Right atrium auricular region (tissue), 2 donors: ENCODE data around the gene MAML2. TPM values are rescaled to one million over a fixed set of nuclear protein-coding genes. Genes with fewer than 3 reads are reported as not detected.
A peak's percentile ranks its signal among the peaks of the same experiment; 100 is the strongest.

ENCODE experiments used
- DNase-seq: peaks from one replicate; pipeline ENCODE4 v3.0.0-alpha.2; 2019; ENCODE audit warnings: low spot score
- H3K27ac ChIP-seq, 2 donors: fragments of 200-600 bp; sonication (generic); 1 replicate in 1 of 2; 2 replicates in 1 of 2; pipeline ENCODE4 v1.5.1; 2016 to 2019
- H3K27me3 ChIP-seq, 2 donors: fragments of 200-600 bp; sonication (generic); one replicate each; pipeline versions ENCODE4 v1.5.1 to v1.6.0; 2017 to 2019
- H3K36me3 ChIP-seq: fragments of 200-600 bp; sonication (generic); one replicate; pipeline ENCODE4 v1.5.1; 2016
- H3K4me1 ChIP-seq, 2 donors: fragments of 200-600 bp; sonication (generic); one replicate each; pipeline versions ENCODE4 v1.5.1 to v1.6.0; 2017 to 2019
- H3K4me3 ChIP-seq, 2 donors: fragments of 200-600 bp; sonication (generic); 1 replicate in 1 of 2; 2 replicates in 1 of 2; pipeline ENCODE4 v1.5.1; 2017 to 2019; ENCODE audit warnings: mild to moderate bottlenecking in 1 of 2, moderate library complexity in 1 of 2
- H3K9me3 ChIP-seq, 2 donors: fragments of 200-600 bp; sonication (generic); one replicate each; pipeline ENCODE4 v1.5.1; 2019
- CTCF ChIP-seq, 2 donors: fragments of 200-600 bp; sonication (generic); IDR thresholded peaks; one replicate each; pipeline ENCODE4 v1.5.1; 2019; ENCODE audit warnings: antibody characterized with exemption in 2 of 2
- total RNA-seq, 2 donors: library from RNA; depleted of rRNA; stranded (reverse); fragments of >200 nt; gene quantifications; one replicate each; pipeline ENCODE4 v1.1.0, GENCODE V29; 2016

MAML2 gene
- total RNA-seq, 2 donors from 2014 or later: 7.6 to 16.6 TPM

GRCh38 chr11:96157517-96157873, 185.5 kb downstream of the MAML2 start:
- H3K36me3 ChIP-seq: no peaks in the 10 kb centered on the region
- DNase-seq: no peak
- no peaks in the 10 kb centered on the region for H3K9me3 ChIP-seq
- no peak for TF ChIP-seq CTCF (IDR thresholded peaks at IDR 0.05)
- peak overlapping the region; percentile 80 for H3K27ac ChIP-seq
- H3K4me1 ChIP-seq: peaks cover 0 to 36% of the 10 kb centered on the region in 2 donors
- no peak overlapping the region for H3K4me3 ChIP-seq
- H3K27me3 ChIP-seq: no peaks in the 10 kb centered on the region

GRCh38 chr11:96156379-96156722, 186.6 kb downstream of the MAML2 start:
- H3K4me3 ChIP-seq: peak overlapping the region in 1 of 2 donors; percentile 3
- no peaks in the 10 kb centered on the region for H3K9me3 ChIP-seq
- peak overlapping the region; percentile 80 for H3K27ac ChIP-seq
- peaks cover 0 to 35% of the 10 kb centered on the region in 2 donors for H3K4me1 ChIP-seq
- no peaks in the 10 kb centered on the region for H3K36me3 ChIP-seq
- no peaks in the 10 kb centered on the region for H3K27me3 ChIP-seq
- no peak for TF ChIP-seq CTCF (IDR thresholded peaks at IDR 0.05)
- no peak for DNase-seq

- peak in 1 of 2 donors; percentile 53 for TF ChIP-seq CTCF (IDR thresholded peaks at IDR 0.05)
- Histone ChIP-seq H3K4me1 (peaks cover 0 to 35% of the 10 kb centered on the region in 2 donors), H3K36me3 (no peaks in the 10 kb centered on the region), H3K27me3 (no peaks in the 10 kb centered on the region), H3K4me3 (peak overlapping the region in 1 of 2 donors; percentile 3), H3K27ac (peak overlapping the region; percentile 80), H3K9me3 (no peaks in the 10 kb centered on the region)
- peak; percentile 90 for DNase-seq
Observed at GRCh38 chr11:96155627-96156378, 187.2 kb downstream of the MAML2 start.

GRCh38 chr11:96154802-96155520, 188.0 kb downstream of the MAML2 start:
- no peaks in the 10 kb centered on the region for H3K27me3 ChIP-seq
- H3K9me3 ChIP-seq: no peaks in the 10 kb centered on the region
- H3K4me1 ChIP-seq: peaks cover 0 to 42% of the 10 kb centered on the region in 2 donors
- no peaks in the 10 kb centered on the region for H3K36me3 ChIP-seq
- no peak for DNase-seq
- TF ChIP-seq CTCF (IDR thresholded peaks at IDR 0.05): no peak
- peak overlapping the region; percentile 80 for H3K27ac ChIP-seq
- no peak overlapping the region for H3K4me3 ChIP-seq

GRCh38 chr11:96152623-96153022, 190.4 kb downstream of the MAML2 start:
- Histone ChIP-seq H3K9me3 (no peaks in the 10 kb centered on the region), H3K27ac (no peak overlapping the region), H3K4me1 (peaks cover 0 to 45% of the 10 kb centered on the region in 2 donors), H3K36me3 (no peaks in the 10 kb centered on the region), H3K4me3 (no peak overlapping the region), H3K27me3 (no peaks in the 10 kb centered on the region)
- DNase-seq: no peak
- TF ChIP-seq CTCF (IDR thresholded peaks at IDR 0.05): no peak
